Measurements from ENCODE around the gene RARS2.
"Not testable (repeated sequence)": the region's sequence is repeated elsewhere in the genome, so short reads cannot be mapped to it uniquely, and the experiment has no call there.

Gene RARS2

DNA sequence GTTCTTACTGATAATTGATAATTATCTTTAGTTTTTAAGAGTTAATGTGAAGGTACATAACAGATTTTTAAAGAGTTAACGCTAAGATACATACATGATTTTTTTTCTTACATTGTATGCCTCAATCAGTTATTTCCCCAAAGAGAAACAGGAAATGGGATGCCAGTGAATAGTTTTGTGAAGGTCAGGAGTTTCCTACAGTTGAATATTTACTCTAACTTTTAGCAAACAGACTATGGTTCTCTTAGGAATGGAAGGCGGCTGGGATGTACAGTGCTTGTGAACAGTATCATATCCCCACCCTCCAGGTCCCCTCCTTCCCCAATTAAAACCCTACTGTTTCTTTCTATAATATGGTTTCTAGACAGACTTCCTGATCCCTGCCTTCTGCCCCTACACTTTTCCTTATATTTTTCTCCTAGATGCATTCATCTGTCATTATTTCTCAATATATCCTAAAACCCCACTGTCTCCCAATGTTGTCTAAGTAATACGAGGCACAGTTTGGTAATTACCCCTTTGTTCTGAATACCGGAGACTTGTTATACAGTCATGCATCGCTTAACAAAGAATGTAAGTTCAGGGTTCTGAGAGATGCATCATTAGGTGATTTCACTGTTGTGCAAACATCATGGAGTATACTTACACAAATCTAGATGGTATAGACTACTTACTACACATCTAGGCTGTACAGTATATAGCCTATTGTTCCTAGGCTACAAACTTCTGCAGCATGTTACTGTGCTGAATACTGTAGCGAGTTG, 87.8 kb downstream of the RARS2 start:
- no peak for DNase-seq (ENCODE audit: low spot score)

DNA sequence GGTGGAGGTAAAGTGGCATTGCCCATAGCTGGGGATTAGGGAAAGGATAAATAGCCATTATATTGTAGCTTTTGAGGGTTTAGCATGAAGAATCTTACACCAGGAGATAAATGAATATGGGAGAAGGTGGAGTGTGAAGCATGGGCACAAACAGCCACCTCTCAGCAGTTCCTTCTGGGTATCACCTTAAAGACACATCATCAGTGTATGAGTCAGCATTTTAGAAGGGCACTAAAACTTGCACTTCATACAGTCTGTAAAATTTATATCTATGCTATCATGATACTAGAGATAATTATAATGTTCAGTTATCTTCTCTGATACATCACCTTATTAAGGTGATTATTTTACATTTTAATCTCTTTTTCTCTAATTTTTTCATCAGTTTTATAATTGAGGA, 91.7 kb downstream of the RARS2 start:
- no peak for DNase-seq (ENCODE audit: low spot score)

DNA sequence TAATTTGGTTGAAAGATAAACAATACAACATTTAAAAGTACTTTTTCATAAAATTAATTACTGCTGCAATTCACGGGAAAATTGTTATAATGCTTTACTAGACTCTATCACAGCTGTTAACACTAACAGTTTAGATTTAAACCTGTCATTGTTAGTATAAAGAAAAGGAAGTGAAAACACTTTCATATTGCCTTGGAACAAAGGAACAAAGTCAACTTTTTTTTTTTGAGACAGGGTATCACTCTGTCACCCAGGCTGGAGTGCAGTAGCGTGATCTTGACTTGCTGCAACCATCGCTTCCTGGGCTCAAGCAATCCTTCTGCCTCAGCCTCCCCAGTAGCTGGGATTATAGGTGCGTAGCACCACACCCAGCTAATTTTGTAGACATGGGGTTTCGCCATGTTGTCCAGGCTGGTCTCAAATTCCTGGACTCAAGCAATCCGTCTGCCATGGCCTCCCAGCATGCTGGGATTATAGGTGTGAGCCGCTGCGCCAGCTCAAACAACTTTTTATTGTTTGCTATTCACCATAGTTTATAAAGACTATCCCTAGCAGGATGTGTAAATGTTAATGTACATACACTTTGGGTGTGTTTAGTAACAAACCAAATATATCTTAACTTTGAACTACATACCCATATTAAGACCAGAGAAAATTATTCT, 94.9 kb downstream of the RARS2 start:
- DNase-seq (ENCODE audit: low spot score): no peak

DNA sequence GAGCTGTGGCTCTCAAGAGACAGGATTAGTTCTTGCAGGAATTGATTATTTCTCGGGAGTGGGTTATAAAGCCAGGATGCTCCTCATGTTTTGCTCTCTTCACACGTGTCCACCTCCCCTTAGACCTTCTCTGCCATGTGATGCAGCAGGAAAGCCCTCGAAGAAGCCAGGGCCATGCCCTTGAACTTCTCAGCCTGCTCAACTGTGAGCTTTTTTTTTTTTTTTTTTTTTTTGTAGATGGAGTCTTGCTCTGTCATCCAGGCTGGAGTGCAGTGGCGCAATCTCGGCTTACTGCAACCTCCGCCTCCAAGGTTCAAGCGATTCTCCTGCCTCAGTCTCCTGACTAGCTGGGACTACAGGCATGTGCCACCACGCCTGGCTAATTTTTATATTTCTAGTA, 100.5 kb downstream of the RARS2 start:
- DNase-seq (ENCODE audit: low spot score): not testable (repeated sequence)

DNA sequence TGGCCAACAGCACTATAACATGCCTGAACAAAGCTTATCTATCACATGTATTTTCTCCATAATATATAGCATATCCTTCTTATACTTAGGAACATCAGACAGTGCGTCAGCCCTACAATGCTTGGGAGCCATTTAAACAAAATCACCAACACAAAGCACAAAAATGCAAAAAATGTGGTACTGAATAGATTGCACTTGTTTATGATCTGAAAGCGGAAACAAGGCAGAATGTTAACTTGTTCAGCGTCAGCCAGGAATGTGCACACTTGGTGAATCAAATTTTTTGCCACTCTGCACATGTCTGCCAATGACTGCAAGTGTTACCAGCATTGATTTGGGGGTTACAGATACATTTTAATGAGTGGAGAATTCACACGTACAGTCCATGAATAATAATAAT, 102.2 kb downstream of the RARS2 start:
- DNase-seq (ENCODE audit: low spot score): no peak

DNA sequence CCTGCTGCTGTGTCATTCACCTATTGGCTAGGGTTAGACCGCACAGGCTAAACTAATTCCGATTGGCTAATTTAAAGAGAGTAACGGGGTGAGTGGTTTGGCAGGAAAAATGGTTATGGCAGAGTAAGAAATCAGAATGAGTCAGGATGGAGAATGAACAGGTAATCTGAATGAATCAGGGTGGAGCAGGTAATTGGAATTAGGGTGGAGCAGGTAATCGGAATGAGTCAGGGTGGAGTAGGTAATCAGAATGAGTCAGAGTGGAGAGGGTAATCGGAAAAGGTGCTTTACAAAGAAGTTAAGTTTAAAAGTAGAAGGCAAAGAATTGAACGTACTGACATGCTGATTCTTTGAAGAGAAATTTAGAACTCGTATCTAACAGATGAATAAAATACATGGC, 105.3 kb downstream of the RARS2 start:
- DNase-seq (ENCODE audit: low spot score): no peak

DNA sequence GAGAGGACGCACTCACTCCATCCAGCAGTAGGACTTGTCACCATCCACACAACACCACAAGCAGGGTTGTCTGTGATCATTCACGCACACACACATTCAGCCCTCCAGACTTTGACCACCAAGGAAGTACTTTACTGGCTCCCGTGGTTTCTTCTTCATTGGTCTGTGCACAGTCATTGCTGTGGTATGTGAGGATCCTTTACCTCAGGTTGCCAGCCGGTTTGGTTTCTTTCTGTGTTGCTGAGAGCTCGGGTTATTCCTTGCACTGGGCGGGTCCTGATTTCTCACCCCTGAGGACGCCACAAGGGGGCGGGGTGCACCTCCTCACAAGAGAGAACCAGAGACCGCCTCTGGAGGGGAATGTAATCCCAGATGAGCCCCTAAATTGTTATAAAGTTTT, 105.9 kb downstream of the RARS2 start:
- DNase-seq (ENCODE audit: low spot score): peak; percentile 6

DNA sequence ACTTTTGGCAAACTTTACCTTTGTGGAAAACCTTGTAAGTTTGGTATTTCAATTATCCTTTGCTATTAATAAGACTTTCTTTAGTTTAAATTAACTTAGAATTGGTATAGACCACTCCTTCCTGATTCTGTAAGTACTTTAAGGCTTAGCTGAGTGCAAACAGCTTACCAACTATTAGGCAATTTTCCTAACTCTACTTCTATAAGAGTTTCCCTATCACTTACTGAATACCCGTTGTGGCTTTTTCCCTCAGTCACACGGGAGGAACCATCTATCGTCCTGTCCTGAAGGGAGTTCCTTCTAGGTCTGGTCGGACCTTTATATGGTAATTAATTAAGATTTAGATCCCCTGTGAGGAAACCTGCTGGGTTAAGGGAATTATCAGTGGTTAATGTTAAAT, 107.4 kb downstream of the RARS2 start:
- DNase-seq (ENCODE audit: low spot score): no peak

DNA sequence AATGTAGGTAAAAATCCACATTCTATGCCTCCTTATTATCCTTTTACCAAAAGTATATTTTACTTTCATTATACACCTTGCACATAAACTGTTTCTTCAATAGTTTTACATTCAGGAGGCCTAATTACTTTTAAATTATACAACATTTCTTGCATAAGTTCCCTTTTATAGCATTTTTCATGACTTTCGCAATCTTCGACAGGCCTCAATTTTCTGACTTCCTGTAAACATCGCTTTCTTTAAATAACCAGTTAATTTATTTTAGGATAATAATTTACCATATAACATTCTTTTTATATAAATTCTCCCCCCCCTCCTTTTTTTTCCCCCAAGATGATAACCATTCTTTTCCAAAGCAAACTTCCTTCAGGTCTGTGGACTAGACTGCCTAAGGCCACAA, 107.9 kb downstream of the RARS2 start:
- DNase-seq (ENCODE audit: low spot score): no peak

DNA sequence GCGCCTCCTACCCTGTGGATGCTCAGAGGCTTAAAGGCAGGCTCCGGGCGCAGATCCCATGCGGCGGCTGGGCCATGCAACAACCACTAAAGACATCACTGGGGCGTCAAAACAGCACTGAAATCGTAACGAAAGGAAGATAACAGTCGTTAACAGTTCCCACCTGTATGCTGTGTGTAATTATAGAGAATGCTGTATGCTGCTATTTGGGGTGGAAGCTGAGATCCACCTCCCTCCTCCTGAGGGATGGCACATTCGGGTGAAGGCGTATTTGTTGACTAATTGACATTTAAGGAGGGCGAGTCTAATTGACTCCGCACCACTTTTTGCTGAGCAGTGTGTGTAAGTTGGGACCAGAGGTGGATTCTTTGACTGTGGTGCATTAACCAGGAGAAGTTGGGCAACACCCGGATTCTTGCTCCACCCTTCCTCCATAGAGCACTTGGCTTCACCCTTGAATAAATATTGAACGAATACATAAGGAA, 116.3 kb downstream of the RARS2 start:
- DNase-seq (ENCODE audit: low spot score): peak; percentile 55

DNA sequence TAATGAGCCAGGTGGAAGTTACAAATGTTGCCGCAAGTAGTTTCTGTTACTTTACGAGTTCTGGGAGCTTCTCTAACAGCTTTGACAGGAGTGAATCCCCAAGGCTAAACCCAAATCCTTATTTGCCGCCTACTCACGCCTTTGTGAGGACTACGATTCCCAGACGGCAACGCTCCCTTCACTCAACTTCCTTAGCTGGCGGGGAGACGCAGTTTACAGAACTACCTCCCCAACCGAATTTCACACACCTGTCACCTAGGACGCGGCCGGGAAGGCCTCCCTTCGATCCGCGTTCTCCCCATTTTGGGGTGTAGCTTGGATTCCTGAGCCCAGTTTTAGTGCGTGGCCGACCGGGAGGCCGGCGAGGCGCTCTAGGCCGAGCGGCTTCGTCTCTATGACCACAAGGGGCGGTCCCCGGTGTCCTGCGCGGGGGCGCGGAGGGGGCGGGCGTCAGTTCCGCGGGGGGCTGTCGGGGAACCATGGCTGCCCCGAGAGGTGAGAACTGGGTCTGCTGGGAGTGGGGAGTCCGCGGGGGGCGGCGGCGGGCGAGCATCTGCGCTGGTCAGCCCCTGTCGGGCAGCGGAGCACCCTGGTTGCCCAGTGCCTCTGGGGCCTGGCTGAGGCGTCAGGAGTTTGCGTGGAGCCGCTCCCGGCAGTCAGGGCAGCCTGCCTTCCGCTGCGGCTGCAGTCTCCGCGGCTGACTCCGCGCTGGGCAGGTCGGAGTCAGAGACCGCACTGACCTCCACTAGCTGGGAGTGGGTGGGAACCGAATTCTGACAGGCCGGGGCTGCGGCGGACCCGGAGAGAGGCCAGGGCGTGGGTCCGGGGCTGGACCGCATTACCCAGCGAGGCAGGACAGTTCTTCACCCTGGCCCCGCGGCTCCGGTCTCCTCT, 117.0 kb downstream of the RARS2 start, which contains the start of gene SLC35A1:
TSS of gene SLC35A1 (plus strand) at position 450 of the 894 bp plus-strand sequence. CDS start at position 480, 30 bp downstream.
- peak; percentile 81 for DNase-seq (ENCODE audit: low spot score)

DNA sequence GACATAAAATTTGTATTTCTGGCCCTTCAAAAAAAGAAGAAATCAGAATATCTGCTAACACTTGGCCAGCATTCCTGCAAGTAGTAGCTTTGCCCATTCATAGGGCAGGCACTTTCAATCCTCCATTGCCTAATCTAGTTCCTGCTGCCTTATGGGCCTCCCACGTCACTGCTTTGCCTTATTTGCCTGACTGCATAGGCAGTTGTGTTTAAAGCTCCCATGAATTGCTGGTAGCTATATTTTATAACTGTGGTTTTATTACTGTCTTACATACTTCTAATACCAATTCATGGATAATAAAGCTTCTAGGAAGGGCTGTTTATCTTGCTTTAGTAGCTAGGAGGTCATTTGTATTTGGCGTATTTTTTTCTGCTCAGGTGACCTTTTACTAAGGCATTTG, 124.7 kb downstream of the RARS2 start:
- no peak for DNase-seq (ENCODE audit: low spot score)
